GM12878 (cell line): Measurements from ENCODE around the gene GNAI2. TPM values are rescaled to one million over a fixed set of nuclear protein-coding genes. Genes with fewer than 3 reads are reported as not detected.

Experiments used
- ATAC-seq: fragments of 200-7000 bp; cut with Tn5 transposase; 3 replicates; pipeline ENCODE4 v1.9.1; 2020; ENCODE audit warnings: mild to moderate bottlenecking, moderate library complexity
- BruUV-seq: library from RNA; stranded (reverse); fragments of 400-500 nt; replicated peaks from 2 replicates; lab custom pipeline; 2021; lab: Mats Ljungman, UMichigan
- CTCF ChIA-PET: fragments of 300-600 bp; sonication (Branson Sonifier 250); formaldehyde crosslinking; extraction: SDS; loops from one replicate; lab custom pipeline; 2021; ENCODE audit warnings: inconsistent platforms; lab: Yijun Ruan, JAX
- POLR2A ChIA-PET: fragments of 350-600 bp; formaldehyde crosslinking; extraction: SDS; loops from one replicate; lab custom pipeline; 2021; ENCODE audit warnings: inconsistent platforms; lab: Charles Lee
- RAD21 ChIA-PET: fragments of 300-600 bp; sonication (Branson Sonifier 250); formaldehyde crosslinking; loops from one replicate; lab custom pipeline; 2023; ENCODE audit warnings: antibody characterized with exemption; ENCODE audit not compliant: unreplicated experiment; lab: Charles Lee
- SMC1A ChIA-PET: fragments of 300-600 bp; sonication (Branson Sonifier 250); formaldehyde crosslinking; loops from one replicate; lab custom pipeline; 2023; ENCODE audit not compliant: unreplicated experiment, uncharacterized antibody; lab: Charles Lee
- DNase-seq: peaks from one replicate; pipeline ENCODE4 v3.0.0-alpha.2; 2011; ENCODE audit warnings: low read depth, low spot score
- FAIRE-seq: peaks from 3 replicates; lab custom pipeline; 2011; peaks lifted over from hg19 to GRCh38; lab: Jason Lieb, UNC
- H2AFZ ChIP-seq: 2 replicates; pipeline ENCODE4 v1.6.0; 2011; ENCODE audit warnings: low read depth, low read length, control low read depth; ENCODE audit not compliant: control insufficient read depth
- H3K27ac ChIP-seq: 2 replicates; pipeline ENCODE4 v1.5.1; 2011; ENCODE audit warnings: control low read depth; ENCODE audit not compliant: control insufficient read depth, insufficient read depth
- H3K27me3 ChIP-seq, 2 experiments: replicated peaks in 1 of 2; 2 replicates each; pipeline versions ENCODE4 v1.6.0 to v1.6.1; 2011; ENCODE audit warnings: low read length in 1 of 2; ENCODE audit not compliant: control insufficient read depth in 2 of 2, insufficient read depth in 2 of 2
- H3K36me3 ChIP-seq, 2 experiments: 2 replicates each; pipeline ENCODE4 v1.5.1; 2011; ENCODE audit warnings: low read length in 1 of 2; ENCODE audit not compliant: control insufficient read depth in 2 of 2, insufficient read depth in 2 of 2
- H3K4me1 ChIP-seq: 2 replicates; pipeline ENCODE4 v1.6.1; 2011; ENCODE audit warnings: mild to moderate bottlenecking, low read length, moderate library complexity, mixed read lengths; ENCODE audit not compliant: control insufficient read depth, insufficient read depth
- H3K4me2 ChIP-seq: 2 replicates; pipeline ENCODE4 v1.6.0; 2011; ENCODE audit warnings: control low read depth; ENCODE audit not compliant: control insufficient read depth, insufficient read depth
- H3K4me3 ChIP-seq: fragments of 200-600 bp; sonication (generic); 2 replicates; pipeline ENCODE4 v1.5.1; 2016
- H3K79me2 ChIP-seq: 2 replicates; pipeline ENCODE4 v1.6.0; 2011; ENCODE audit warnings: low read length; ENCODE audit not compliant: control insufficient read depth, insufficient read depth
- H3K9ac ChIP-seq: 2 replicates; pipeline ENCODE4 v1.8.0; 2011; ENCODE audit warnings: low read length, control low read depth, mixed read lengths; ENCODE audit not compliant: control insufficient read depth, insufficient read depth
- H3K9me3 ChIP-seq: replicated peaks from 3 replicates; pipeline ENCODE4 v1.5.1; 2011; ENCODE audit warnings: mild to moderate bottlenecking, low read length; ENCODE audit not compliant: control insufficient read depth, insufficient read depth
- H4K20me1 ChIP-seq: 2 replicates; pipeline ENCODE4 v1.6.0; 2011; ENCODE audit not compliant: control insufficient read depth, insufficient read depth
- CBX3 ChIP-seq: fragments of 200-600 bp; sonication (generic); IDR thresholded peaks from 2 replicates; pipeline ENCODE4 v1.6.1; 2016; ENCODE audit warnings: low read depth, borderline replicate concordance
- CBX5 ChIP-seq: sonication (generic); IDR thresholded peaks from 2 replicates; pipeline ENCODE4 v1.6.1; 2016; ENCODE audit warnings: low read depth, moderate library complexity, mild to moderate bottlenecking, inconsistent platforms
- CHD1 ChIP-seq: IDR thresholded peaks from 2 replicates; pipeline ENCODE4 v1.6.1; 2012; ENCODE audit warnings: low read depth, low read length, improper control_type of control experiment
- DPF2 ChIP-seq: fragments of 450-650 bp; IDR thresholded peaks from 2 replicates; pipeline ENCODE4 v1.6.1; 2017; ENCODE audit warnings: mild to moderate bottlenecking
- EED ChIP-seq: sonication (generic); IDR thresholded peaks from 2 replicates; pipeline ENCODE4 v1.6.1; 2016; ENCODE audit warnings: antibody characterized with exemption, low read depth
- GABPA ChIP-seq: IDR thresholded peaks from 2 replicates; pipeline ENCODE4 v1.6.1; 2014; ENCODE audit warnings: antibody characterized with exemption, low read depth, mild to moderate bottlenecking, inconsistent platforms
- MEF2A ChIP-seq: IDR thresholded peaks from 2 replicates; pipeline ENCODE4 v1.6.1; 2011; ENCODE audit warnings: low read depth, mild to moderate bottlenecking, low read length, moderate library complexity; ENCODE audit not compliant: insufficient read depth
- MYC ChIP-seq: IDR thresholded peaks from 2 replicates; pipeline ENCODE4 v1.6.1; 2011; ENCODE audit warnings: mild to moderate bottlenecking, low read length, moderate library complexity, inconsistent platforms; ENCODE audit not compliant: insufficient read depth, insufficient replicate concordance, insufficient read length, severe bottlenecking
- NBN ChIP-seq: fragments of 450-650 bp; IDR thresholded peaks from 2 replicates; pipeline ENCODE4 v1.6.1; 2016
- NFIC ChIP-seq: IDR thresholded peaks from 2 replicates; pipeline ENCODE4 v1.6.1; 2012; ENCODE audit warnings: low read depth, mild to moderate bottlenecking, inconsistent platforms, low read length, moderate library complexity
- ZBED1 ChIP-seq: IDR thresholded peaks from 2 replicates; pipeline ENCODE4 v1.6.1; 2016; ENCODE audit warnings: borderline replicate concordance
- ZNF384 ChIP-seq: IDR thresholded peaks from 2 replicates; pipeline ENCODE4 v1.6.1; 2012; ENCODE audit warnings: low read depth, mild to moderate bottlenecking, low read length, improper control_type of control experiment, borderline replicate concordance
- whole genome bisulfite sequencing: methylation state at CpG from one replicate; pipeline ENCODE4 v1.1.6; 2016; ENCODE audit warnings: low lambda C conversion rate; ENCODE audit not compliant: insufficient replicate concordance, insufficient coverage; ENCODE audit errors: missing lambda C conversion rate; 5-methylcytosine and 5-hydroxymethylcytosine counted together
- in situ Hi-C: fragments of 300-500 bp; cut with MboI; formaldehyde crosslinking; loops from 9 replicates; pipeline ENCODE4 v1.14.3; 2018; ENCODE audit warnings: mixed read lengths
- intact Hi-C: fragments of 100-400 bp; cut with micrococcal nuclease; formaldehyde crosslinking; loops from one replicate; pipeline ENCODE4 v1.14.2; 2022; ENCODE audit not compliant: unreplicated experiment
- polyA plus RNA-seq, 11 experiments: library from polyadenylated mRNA; depleted of rRNA in 4 of 11; unstranded in 6 of 11; stranded (reverse) in 5 of 11; fragments of >200 nt; fragmentation: Nextera tagmentation in 4 of 11; fragmentation: Illumina TruSeq in 1 of 11; extraction: Ambion mirVana in 4 of 11; extraction: Trizol in 1 of 11; gene quantifications; 1 replicate in 1 of 11; 2 replicates in 10 of 11; pipeline versions ENCODE4 v1.2.1 to v1.2.3, GENCODE V29; 2011 to 2016; ENCODE audit warnings: inconsistent platforms in 2 of 11, missing spikeins in 2 of 11, low read depth in 1 of 11
- total RNA-seq, 4 experiments: library from RNA; depleted of rRNA in 3 of 4; stranded (reverse); fragments of >200 nt in 3 of 4; fragmentation: Illumina TruSeq in 1 of 4; extraction: Trizol in 1 of 4; gene quantifications; 2 replicates each; pipeline versions ENCODE4 v1.2.1 to v1.2.3, GENCODE V29; 2013 to 2021
- TF ChIP-seq, protein P1 (sequence below): IDR thresholded peaks from 2 replicates; pipeline ENCODE4 v1.6.1; 2012; ENCODE audit warnings: low read depth, low read length, improper control_type of control experiment
- TF ChIP-seq, protein P2 (sequence below): IDR thresholded peaks from 2 replicates; pipeline ENCODE4 v1.6.1; 2012; ENCODE audit warnings: low read length, inconsistent platforms
- TF ChIP-seq, protein P3 (sequence below): fragments of 450-650 bp; IDR thresholded peaks from 2 replicates; pipeline ENCODE4 v1.6.1; 2017; ENCODE audit warnings: mild to moderate bottlenecking, low read depth, inconsistent platforms; ENCODE audit not compliant: poor library complexity, severe bottlenecking
- TF ChIP-seq, protein P4 (sequence below): fragments of 450-650 bp; IDR thresholded peaks from 2 replicates; pipeline ENCODE4 v1.6.1; 2018; ENCODE audit warnings: borderline replicate concordance, mild to moderate bottlenecking; ENCODE audit not compliant: partially characterized antibody

The GNAI2 gene
- total and polyA plus RNA-seq, 10 of the 15 experiments (the other 5 are each of a cell fraction or from before 2014, with no cell fraction given) = 5.0 to 346 (median 237) TPM

DNA sequence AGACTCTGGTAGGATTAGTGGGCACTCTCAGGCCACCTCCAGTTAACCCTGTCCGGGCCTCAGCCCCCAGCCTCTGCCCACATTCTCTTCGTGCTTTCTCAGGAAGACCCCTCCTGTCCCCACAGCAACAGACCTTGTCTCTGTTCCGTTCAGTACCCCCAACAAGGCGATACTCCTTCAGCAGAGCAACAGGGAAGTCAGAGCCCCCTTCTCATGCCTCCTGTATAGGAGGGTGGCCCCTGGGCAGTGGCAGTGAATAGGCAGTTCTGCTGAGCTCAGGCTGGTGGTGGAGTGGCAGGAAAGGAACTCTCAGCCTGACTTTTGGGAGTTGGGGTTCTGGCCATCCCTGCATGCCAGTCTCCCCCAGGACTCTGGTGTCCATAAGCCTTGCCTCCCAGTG is 33.5 kb downstream of the GNAI2 start:
- H3K27me3 ChIP-seq = peaks cover under 1 to 5% of the 10 kb centered on the region in 2 experiments; a peak in 3 of 4 replicates
- no peaks in the 10 kb centered on the region for H3K36me3 ChIP-seq
- 9% methylated on average over 4 of the region's 4 CpGs for WGBS
- no peak overlapping the region for H3K4me2 ChIP-seq
- H3K27ac ChIP-seq = no peak overlapping the region
- RAD21 ChIA-PET = no interaction called here
- no peaks in the 10 kb centered on the region for H3K9me3 ChIP-seq
- CTCF ChIA-PET = interaction anchor here (0.7 to 1.9 kb wide), 5 partner anchors 9 to 150 kb away, joined by 3 to 7 read pairs (median 4); no protein-coding TSS in a partner anchor
- H2AFZ ChIP-seq = no peak overlapping the region
- ATAC-seq (no peak), DNase-seq (no peak), FAIRE-seq (no peak)
- intact Hi-C loops = no loop called here
- POLR2A ChIA-PET = interaction anchor here (0.6 kb wide), 1 partner anchor 67 kb away, joined by 3 read pairs; no protein-coding TSS in a partner anchor
- H3K4me3 ChIP-seq = no peak overlapping the region
- no peaks in the 10 kb centered on the region for H3K79me2 ChIP-seq
- no peak for TF ChIP-seq GABPA
- TF ChIP-seq CBX3 = no peak
- TF ChIP-seq EED = no peak
- TF ChIP-seq, protein P1, sequence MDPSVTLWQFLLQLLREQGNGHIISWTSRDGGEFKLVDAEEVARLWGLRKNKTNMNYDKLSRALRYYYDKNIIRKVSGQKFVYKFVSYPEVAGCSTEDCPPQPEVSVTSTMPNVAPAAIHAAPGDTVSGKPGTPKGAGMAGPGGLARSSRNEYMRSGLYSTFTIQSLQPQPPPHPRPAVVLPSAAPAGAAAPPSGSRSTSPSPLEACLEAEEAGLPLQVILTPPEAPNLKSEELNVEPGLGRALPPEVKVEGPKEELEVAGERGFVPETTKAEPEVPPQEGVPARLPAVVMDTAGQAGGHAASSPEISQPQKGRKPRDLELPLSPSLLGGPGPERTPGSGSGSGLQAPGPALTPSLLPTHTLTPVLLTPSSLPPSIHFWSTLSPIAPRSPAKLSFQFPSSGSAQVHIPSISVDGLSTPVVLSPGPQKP = no peak
- no peak for TF ChIP-seq MYC
- TF ChIP-seq CHD1 = no peak
- TF ChIP-seq MEF2A = no peak
- TF ChIP-seq ZNF384 = no peak
- TF ChIP-seq, protein P2, sequence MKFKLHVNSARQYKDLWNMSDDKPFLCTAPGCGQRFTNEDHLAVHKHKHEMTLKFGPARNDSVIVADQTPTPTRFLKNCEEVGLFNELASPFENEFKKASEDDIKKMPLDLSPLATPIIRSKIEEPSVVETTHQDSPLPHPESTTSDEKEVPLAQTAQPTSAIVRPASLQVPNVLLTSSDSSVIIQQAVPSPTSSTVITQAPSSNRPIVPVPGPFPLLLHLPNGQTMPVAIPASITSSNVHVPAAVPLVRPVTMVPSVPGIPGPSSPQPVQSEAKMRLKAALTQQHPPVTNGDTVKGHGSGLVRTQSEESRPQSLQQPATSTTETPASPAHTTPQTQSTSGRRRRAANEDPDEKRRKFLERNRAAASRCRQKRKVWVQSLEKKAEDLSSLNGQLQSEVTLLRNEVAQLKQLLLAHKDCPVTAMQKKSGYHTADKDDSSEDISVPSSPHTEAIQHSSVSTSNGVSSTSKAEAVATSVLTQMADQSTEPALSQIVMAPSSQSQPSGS = no peak
- TF ChIP-seq, protein P3, sequence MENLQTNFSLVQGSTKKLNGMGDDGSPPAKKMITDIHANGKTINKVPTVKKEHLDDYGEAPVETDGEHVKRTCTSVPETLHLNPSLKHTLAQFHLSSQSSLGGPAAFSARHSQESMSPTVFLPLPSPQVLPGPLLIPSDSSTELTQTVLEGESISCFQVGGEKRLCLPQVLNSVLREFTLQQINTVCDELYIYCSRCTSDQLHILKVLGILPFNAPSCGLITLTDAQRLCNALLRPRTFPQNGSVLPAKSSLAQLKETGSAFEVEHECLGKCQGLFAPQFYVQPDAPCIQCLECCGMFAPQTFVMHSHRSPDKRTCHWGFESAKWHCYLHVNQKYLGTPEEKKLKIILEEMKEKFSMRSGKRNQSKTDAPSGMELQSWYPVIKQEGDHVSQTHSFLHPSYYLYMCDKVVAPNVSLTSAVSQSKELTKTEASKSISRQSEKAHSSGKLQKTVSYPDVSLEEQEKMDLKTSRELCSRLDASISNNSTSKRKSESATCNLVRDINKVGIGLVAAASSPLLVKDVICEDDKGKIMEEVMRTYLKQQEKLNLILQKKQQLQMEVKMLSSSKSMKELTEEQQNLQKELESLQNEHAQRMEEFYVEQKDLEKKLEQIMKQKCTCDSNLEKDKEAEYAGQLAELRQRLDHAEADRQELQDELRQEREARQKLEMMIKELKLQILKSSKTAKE = no peak
- no peak for TF ChIP-seq NBN
- no peak for TF ChIP-seq NFIC
- no peak for TF ChIP-seq DPF2
- TF ChIP-seq CBX5 = no peak
- no peak for TF ChIP-seq ZBED1
- TF ChIP-seq, protein P4, sequence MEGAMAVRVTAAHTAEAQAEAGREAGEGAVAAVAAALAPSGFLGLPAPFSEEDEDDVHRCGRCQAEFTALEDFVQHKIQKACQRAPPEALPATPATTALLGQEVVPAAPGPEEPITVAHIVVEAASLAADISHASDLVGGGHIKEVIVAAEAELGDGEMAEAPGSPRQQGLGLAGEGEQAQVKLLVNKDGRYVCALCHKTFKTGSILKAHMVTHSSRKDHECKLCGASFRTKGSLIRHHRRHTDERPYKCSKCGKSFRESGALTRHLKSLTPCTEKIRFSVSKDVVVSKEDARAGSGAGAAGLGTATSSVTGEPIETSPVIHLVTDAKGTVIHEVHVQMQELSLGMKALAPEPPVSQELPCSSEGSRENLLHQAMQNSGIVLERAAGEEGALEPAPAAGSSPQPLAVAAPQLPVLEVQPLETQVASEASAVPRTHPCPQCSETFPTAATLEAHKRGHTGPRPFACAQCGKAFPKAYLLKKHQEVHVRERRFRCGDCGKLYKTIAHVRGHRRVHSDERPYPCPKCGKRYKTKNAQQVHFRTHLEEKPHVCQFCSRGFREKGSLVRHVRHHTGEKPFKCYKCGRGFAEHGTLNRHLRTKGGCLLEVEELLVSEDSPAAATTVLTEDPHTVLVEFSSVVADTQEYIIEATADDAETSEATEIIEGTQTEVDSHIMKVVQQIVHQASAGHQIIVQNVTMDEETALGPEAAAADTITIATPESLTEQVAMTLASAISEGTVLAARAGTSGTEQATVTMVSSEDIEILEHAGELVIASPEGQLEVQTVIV = no peak
- TF ChIP-seq, all 136 proteins: peak for 0
- SMC1A ChIA-PET = no interaction called here
- Histone ChIP-seq H3K4me1 (peaks cover 6% of the 10 kb centered on the region), H4K20me1 (no peaks in the 10 kb centered on the region), H3K9ac (no peak overlapping the region)
- in situ Hi-C loops = no loop called here
- no TSS peak for BruUV-seq
